Measurements from ENCODE around the gene AKR1A1.

DNA sequence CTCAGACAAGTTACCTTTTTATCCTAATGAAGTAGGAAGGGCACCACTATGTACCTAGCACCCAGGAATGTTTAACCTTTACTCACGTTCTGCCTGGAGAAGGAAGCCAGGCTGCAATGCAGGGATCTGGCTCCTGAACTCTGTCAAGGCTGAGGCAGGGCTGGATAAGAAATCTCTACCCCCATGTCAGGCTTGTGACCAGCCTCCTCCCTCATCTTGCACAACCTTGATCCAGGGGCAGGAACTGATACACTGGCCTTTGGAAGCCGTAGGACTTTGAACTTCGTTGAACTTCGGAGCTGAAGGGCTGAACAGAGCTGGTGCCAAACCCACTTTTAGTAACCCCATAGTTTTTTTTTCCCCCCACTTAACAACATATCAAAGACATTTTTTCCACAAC, 8.0 kb upstream of the AKR1A1 start:
- TF ChIP-seq, protein P1, sequence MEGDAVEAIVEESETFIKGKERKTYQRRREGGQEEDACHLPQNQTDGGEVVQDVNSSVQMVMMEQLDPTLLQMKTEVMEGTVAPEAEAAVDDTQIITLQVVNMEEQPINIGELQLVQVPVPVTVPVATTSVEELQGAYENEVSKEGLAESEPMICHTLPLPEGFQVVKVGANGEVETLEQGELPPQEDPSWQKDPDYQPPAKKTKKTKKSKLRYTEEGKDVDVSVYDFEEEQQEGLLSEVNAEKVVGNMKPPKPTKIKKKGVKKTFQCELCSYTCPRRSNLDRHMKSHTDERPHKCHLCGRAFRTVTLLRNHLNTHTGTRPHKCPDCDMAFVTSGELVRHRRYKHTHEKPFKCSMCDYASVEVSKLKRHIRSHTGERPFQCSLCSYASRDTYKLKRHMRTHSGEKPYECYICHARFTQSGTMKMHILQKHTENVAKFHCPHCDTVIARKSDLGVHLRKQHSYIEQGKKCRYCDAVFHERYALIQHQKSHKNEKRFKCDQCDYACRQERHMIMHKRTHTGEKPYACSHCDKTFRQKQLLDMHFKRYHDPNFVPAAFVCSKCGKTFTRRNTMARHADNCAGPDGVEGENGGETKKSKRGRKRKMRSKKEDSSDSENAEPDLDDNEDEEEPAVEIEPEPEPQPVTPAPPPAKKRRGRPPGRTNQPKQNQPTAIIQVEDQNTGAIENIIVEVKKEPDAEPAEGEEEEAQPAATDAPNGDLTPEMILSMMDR (IDR thresholded peaks at IDR 0.05; ENCODE audit: extremely low read depth in 1 of 2, insufficient read depth in 1 of 2, low read depth in 1 of 2, low read length in 2 of 2), result no peak
- TF ChIP-seq MYC (IDR thresholded peaks at IDR 0.05; ENCODE audit: low read depth, low read length) (no peak), GATA2 (IDR thresholded peaks at IDR 0.05; ENCODE audit: insufficient read depth, insufficient read length, low read depth, low read length) (no peak), POLR2A (IDR thresholded peaks at IDR 0.05; ENCODE audit: low read depth, low read length) (no peak), POLR2AphosphoS5 (IDR thresholded peaks at IDR 0.05; ENCODE audit: insufficient read depth, low read depth, low read length) (no peak), MAX (IDR thresholded peaks at IDR 0.05; ENCODE audit: insufficient read depth, insufficient read length) (no peak), FOS (IDR thresholded peaks at IDR 0.05; ENCODE audit: borderline replicate concordance, insufficient read depth, low read length) (no peak), EZH2 (IDR thresholded peaks at IDR 0.05; ENCODE audit: borderline replicate concordance, low read depth, low read length, severe bottlenecking) (no peak), JUN (IDR thresholded peaks at IDR 0.05; ENCODE audit: borderline replicate concordance, insufficient read depth, insufficient read length, low read depth) (no peak)

Measured in endothelial cell of umbilical vein (primary cell).